Thyroid gland (tissue), 4 donors: ENCODE measurements around the gene HIPK4. TPM values are rescaled to one million over a fixed set of nuclear protein-coding genes. Genes with fewer than 3 reads are reported as not detected.

ENCODE experiments used
- DNase-seq, 2 donors: peaks; one replicate each; pipeline ENCODE4 v3.0.0-alpha.2; 2019
- H3K27ac ChIP-seq, 3 donors: fragments of 200-600 bp; sonication (generic); 1 replicate in 2 of 3; 2 replicates in 1 of 3; pipeline ENCODE4 v1.5.1; 2016 to 2019; ENCODE audit warnings: mild to moderate bottlenecking in 1 of 3, moderate library complexity in 1 of 3
- H3K27me3 ChIP-seq: fragments of 200-600 bp; sonication (generic); one replicate; pipeline ENCODE4 v1.5.1; 2019
- H3K36me3 ChIP-seq, 2 donors: fragments of 200-600 bp; sonication (generic); one replicate each; pipeline ENCODE4 v1.5.1; 2016 to 2019
- H3K4me1 ChIP-seq, 2 donors: fragments of 200-600 bp; sonication (generic); one replicate each; pipeline ENCODE4 v1.5.1; 2017 to 2019
- H3K4me3 ChIP-seq, 3 donors: fragments of 200-600 bp; sonication (generic); replicated peaks in 1 of 3; 1 replicate in 2 of 3; 2 replicates in 1 of 3; pipeline ENCODE4 v1.5.1; 2016; ENCODE audit warnings: mild to moderate bottlenecking in 1 of 3
- H3K9me3 ChIP-seq: fragments of 200-600 bp; sonication (generic); one replicate; pipeline ENCODE4 v1.5.1; 2017
- POLR2A ChIP-seq, 2 donors: fragments of 450-650 bp; IDR thresholded peaks; one replicate each; pipeline ENCODE4 v1.6.1; 2017; ENCODE audit warnings: antibody characterized with exemption in 2 of 2, mild to moderate bottlenecking in 2 of 2, moderate library complexity in 1 of 2
- WGBS, 2 donors: methylation state at CpG; one replicate each; pipeline ENCODE4 v1.1.5; 2017; 5-methylcytosine and 5-hydroxymethylcytosine counted together
- intact Hi-C: fragments of 100-400 bp; cut with DNase I; formaldehyde crosslinking; loops from one replicate; pipeline ENCODE4 v1.15.1; 2023
- total RNA-seq, 4 donors: library from RNA; depleted of rRNA; stranded (reverse); fragments of >200 nt; gene quantifications; one replicate each; pipeline ENCODE4 v1.2.3, GENCODE V29; 2016
- TF ChIP-seq, protein P1 (sequence below), 6 experiments: fragments of 200-600 bp in 3 of 6; fragments of 450-650 bp in 3 of 6; sonication (generic) in 3 of 6; IDR thresholded peaks; one replicate each; pipeline ENCODE4 v1.5.1; 2016 to 2019; ENCODE audit warnings: antibody characterized with exemption in 6 of 6, mild to moderate bottlenecking in 2 of 6, inconsistent platforms in 1 of 6, moderate library complexity in 1 of 6

The HIPK4 gene
- total RNA-seq, 4 donors from 2014 or later: 0.22 to 0.27 TPM; not detected in 2

DNA sequence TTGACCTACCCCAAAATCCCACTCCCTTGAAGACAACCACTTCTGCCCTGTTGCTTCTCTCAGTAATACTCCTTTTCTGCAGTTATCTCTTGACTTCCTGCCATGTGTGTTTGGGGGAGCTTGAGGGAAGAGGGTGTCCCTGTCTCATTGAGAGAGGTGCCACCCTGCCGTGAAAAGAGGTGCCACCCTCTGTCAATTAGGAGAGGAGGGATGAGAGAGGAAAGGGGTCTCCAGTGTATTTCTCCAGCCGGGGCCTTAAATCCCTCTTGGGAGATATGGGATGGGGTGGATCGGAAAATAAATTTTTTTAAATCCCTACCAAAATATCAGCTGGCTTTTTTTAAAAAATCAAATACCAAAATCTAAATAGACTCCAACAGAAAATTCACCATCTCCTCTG lies 25.0 kb downstream of the HIPK4 start:
- H3K27me3 ChIP-seq: no peaks in the 10 kb centered on the region
- H3K36me3 ChIP-seq: peaks cover 6 to 8% of the 10 kb centered on the region in 2 donors
- no peak overlapping the region for H3K27ac ChIP-seq
- no peak overlapping the region for H3K4me3 ChIP-seq
- TF ChIP-seq, protein P1, sequence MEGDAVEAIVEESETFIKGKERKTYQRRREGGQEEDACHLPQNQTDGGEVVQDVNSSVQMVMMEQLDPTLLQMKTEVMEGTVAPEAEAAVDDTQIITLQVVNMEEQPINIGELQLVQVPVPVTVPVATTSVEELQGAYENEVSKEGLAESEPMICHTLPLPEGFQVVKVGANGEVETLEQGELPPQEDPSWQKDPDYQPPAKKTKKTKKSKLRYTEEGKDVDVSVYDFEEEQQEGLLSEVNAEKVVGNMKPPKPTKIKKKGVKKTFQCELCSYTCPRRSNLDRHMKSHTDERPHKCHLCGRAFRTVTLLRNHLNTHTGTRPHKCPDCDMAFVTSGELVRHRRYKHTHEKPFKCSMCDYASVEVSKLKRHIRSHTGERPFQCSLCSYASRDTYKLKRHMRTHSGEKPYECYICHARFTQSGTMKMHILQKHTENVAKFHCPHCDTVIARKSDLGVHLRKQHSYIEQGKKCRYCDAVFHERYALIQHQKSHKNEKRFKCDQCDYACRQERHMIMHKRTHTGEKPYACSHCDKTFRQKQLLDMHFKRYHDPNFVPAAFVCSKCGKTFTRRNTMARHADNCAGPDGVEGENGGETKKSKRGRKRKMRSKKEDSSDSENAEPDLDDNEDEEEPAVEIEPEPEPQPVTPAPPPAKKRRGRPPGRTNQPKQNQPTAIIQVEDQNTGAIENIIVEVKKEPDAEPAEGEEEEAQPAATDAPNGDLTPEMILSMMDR (IDR thresholded peaks at IDR 0.05): no peak
- TF ChIP-seq POLR2A (IDR thresholded peaks at IDR 0.05): no peak
- intact Hi-C loops: no loop called here
- peaks cover 5 to 9% of the 10 kb centered on the region in 2 donors for H3K4me1 ChIP-seq
- DNase-seq: no peak
- no peaks in the 10 kb centered on the region for H3K9me3 ChIP-seq
- 61 to 72% methylated on average over 3 of the region's 3 CpGs for WGBS, 2 donors

- DNase-seq: no peak
- H3K9me3 ChIP-seq: no peaks in the 10 kb centered on the region
- TF ChIP-seq, protein P1 (IDR thresholded peaks at IDR 0.05): no peak
- TF ChIP-seq POLR2A (IDR thresholded peaks at IDR 0.05): no peak
- peaks cover 5 to 9% of the 10 kb centered on the region in 2 donors for H3K4me1 ChIP-seq
- intact Hi-C loops: no loop called here
- no peak overlapping the region for H3K27ac ChIP-seq
- no peak overlapping the region for H3K4me3 ChIP-seq
- peaks cover 0 to 3% of the 10 kb centered on the region in 2 donors for H3K36me3 ChIP-seq
- WGBS, 2 donors: 88 to 92% methylated on average over 5 of the region's 5 CpGs
- no peaks in the 10 kb centered on the region for H3K27me3 ChIP-seq
These were observed 26.9 kb downstream of the HIPK4 start for GRCh38 chr19:40363069-40363468.

GRCh38 chr19:40362160-40362559 lies 27.8 kb downstream of the HIPK4 start:
- no peaks in the 10 kb centered on the region for H3K9me3 ChIP-seq
- no peaks in the 10 kb centered on the region for H3K36me3 ChIP-seq
- H3K4me3 ChIP-seq: no peak overlapping the region
- WGBS, 2 donors: 86 to 94% methylated on average over 3 of the region's 3 CpGs
- H3K27me3 ChIP-seq: no peaks in the 10 kb centered on the region
- peaks cover 5 to 9% of the 10 kb centered on the region in 2 donors for H3K4me1 ChIP-seq
- no peak overlapping the region for H3K27ac ChIP-seq
- intact Hi-C loops: no loop called here
- no peak for DNase-seq
- TF ChIP-seq, protein P1 (IDR thresholded peaks at IDR 0.05): no peak
- no peak for TF ChIP-seq POLR2A (IDR thresholded peaks at IDR 0.05)

GRCh38 chr19:40360708-40361241 lies 29.2 kb downstream of the HIPK4 start:
- Histone ChIP-seq H3K4me3 (no peak overlapping the region), H3K9me3 (no peaks in the 10 kb centered on the region), H3K27me3 (no peaks in the 10 kb centered on the region), H3K27ac (no peak overlapping the region), H3K36me3 (no peaks in the 10 kb centered on the region), H3K4me1 (peaks cover 5 to 6% of the 10 kb centered on the region in 2 donors)
- intact Hi-C loops: no loop called here
- 84 to 95% methylated on average over 12 of the region's 12 CpGs for WGBS, 2 donors
- TF ChIP-seq, protein P1 (IDR thresholded peaks at IDR 0.05): no peak
- TF ChIP-seq POLR2A (IDR thresholded peaks at IDR 0.05): no peak
- DNase-seq: no peak

DNA sequence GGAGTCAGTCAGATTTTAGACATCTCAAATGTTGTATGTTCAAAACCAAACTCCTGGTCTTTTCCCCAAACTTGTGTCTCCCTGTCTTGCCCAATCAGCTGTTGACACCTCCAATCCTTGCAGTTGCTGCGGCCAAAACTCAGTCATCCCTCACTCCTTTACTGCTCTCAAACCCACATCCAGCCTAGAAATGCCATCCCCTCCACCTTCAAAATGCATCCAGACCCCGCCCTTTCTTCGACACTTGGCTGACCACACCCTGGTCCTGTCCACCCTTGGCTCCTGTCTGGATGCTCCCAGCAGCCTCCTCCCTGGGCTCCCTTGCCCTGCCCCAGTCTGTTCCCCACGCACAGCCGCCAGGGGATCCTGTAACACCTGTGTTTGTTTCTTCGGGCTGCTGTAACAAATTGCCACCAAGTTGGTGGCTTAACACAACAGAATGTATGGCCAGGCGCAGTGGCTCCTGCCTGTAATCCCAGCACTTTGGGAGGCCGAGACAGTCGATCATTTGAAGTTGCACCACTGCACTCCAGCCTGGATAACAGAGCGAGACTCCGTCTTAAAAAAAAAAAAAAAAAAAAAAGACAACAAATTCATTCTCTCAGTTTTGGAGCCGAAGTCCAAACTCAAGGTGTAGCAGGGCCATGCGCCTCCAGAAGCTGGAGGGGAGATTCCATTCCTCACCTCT lies 29.8 kb downstream of the HIPK4 start:
- Histone ChIP-seq H3K9me3 (no peaks in the 10 kb centered on the region), H3K27ac (no peak overlapping the region), H3K27me3 (no peaks in the 10 kb centered on the region), H3K4me3 (no peak overlapping the region), H3K36me3 (no peaks in the 10 kb centered on the region), H3K4me1 (peaks cover 0 to under 1% of the 10 kb centered on the region in 2 donors)
- intact Hi-C loops: no loop called here
- DNase-seq: no peak
- TF ChIP-seq, protein P1 (IDR thresholded peaks at IDR 0.05): no peak
- TF ChIP-seq POLR2A (IDR thresholded peaks at IDR 0.05): no peak
- 89 to 90% methylated on average over 13 of the region's 13 CpGs for WGBS, 2 donors
